ENCODE measurements around the gene TMEM214.

Gene TMEM214

GRCh38 chr2:27032495-27033252 lies at the start of gene TMEM214:
Gene TMEM214, plus strand, starts transcription at chr2:27032965. Its CDS starts 51 bp downstream, at chr2:27033016.
- DNase-seq (ENCODE audit: low read depth in 2 of 2), result peak; percentile 44 to 64

- no peak for DNase-seq (ENCODE audit: low read depth in 2 of 2)
Measured at GRCh38 chr2:26983746-26984145, 49.0 kb upstream of the TMEM214 start.

GRCh38 chr2:26985807-26986206 lies 47.0 kb upstream of the TMEM214 start:
- DNase-seq (ENCODE audit: low read depth in 2 of 2), result no peak

- no peak for DNase-seq (ENCODE audit: low read depth in 2 of 2)
Measured at GRCh38 chr2:26986576-26986975, 46.2 kb upstream of the TMEM214 start.

GRCh38 chr2:26988058-26988860 lies 44.5 kb upstream of the TMEM214 start:
- DNase-seq (ENCODE audit: low read depth in 2 of 2), result no peak

- DNase-seq (ENCODE audit: low read depth in 2 of 2), result no peak
Measured at GRCh38 chr2:26989156-26989555, 43.6 kb upstream of the TMEM214 start.

- no peak for DNase-seq (ENCODE audit: low read depth in 2 of 2)
Measured at GRCh38 chr2:26991717-26992116, 41.0 kb upstream of the TMEM214 start.

GRCh38 chr2:26993768-26994167 lies 39.0 kb upstream of the TMEM214 start:
- DNase-seq (ENCODE audit: low read depth in 2 of 2), result no peak

- DNase-seq (ENCODE audit: low read depth in 2 of 2), result no peak
Measured at GRCh38 chr2:26994983-26995382, 37.8 kb upstream of the TMEM214 start.

GRCh38 chr2:26997394-26997793 lies 35.4 kb upstream of the TMEM214 start:
- DNase-seq (ENCODE audit: low read depth in 2 of 2), result no peak

GRCh38 chr2:26998323-26998722 lies 34.4 kb upstream of the TMEM214 start:
- no peak for DNase-seq (ENCODE audit: low read depth in 2 of 2)

- no peak for DNase-seq (ENCODE audit: low read depth in 2 of 2)
Measured at GRCh38 chr2:27000228-27000627, 32.5 kb upstream of the TMEM214 start.

- no peak for DNase-seq (ENCODE audit: low read depth in 2 of 2)
Measured at GRCh38 chr2:27000995-27001394, 31.8 kb upstream of the TMEM214 start.

GRCh38 chr2:27001950-27002349 lies 30.8 kb upstream of the TMEM214 start:
- DNase-seq (ENCODE audit: low read depth in 2 of 2), result no peak

- DNase-seq (ENCODE audit: low read depth in 2 of 2), result no peak
Measured at GRCh38 chr2:27003007-27003406, 29.8 kb upstream of the TMEM214 start.

- no peak for DNase-seq (ENCODE audit: low read depth in 2 of 2)
Measured at GRCh38 chr2:27003857-27004256, 28.9 kb upstream of the TMEM214 start.

GRCh38 chr2:27006602-27007415 lies 26.0 kb upstream of the TMEM214 start:
- no peak for DNase-seq (ENCODE audit: low read depth in 2 of 2)

GRCh38 chr2:27007416-27008374 lies 25.1 kb upstream of the TMEM214 start:
- no peak for DNase-seq (ENCODE audit: low read depth in 2 of 2)

- DNase-seq (ENCODE audit: low read depth in 2 of 2), result no peak
Measured at GRCh38 chr2:27008678-27009077, 24.1 kb upstream of the TMEM214 start.

- DNase-seq (ENCODE audit: low read depth in 2 of 2), result no peak
Measured at GRCh38 chr2:27009083-27009482, 23.7 kb upstream of the TMEM214 start.

- no peak for DNase-seq (ENCODE audit: low read depth in 2 of 2)
Measured at GRCh38 chr2:27009716-27010115, 23.0 kb upstream of the TMEM214 start.

Data from stimulated activated CD8-positive, alpha-beta memory T cell treated with anti-CD3 and anti-CD28 coated beads, Interleukin-15, amount 100 ng/mL, for 4 hours (primary cell).